ENCODE measurements around the gene APOBEC3C.
"Not testable (repeated sequence)": the region's sequence is repeated elsewhere in the genome, so short reads cannot be mapped to it uniquely, and the experiment has no call there.

Gene APOBEC3C

GRCh38 chr22:39066442-39067276 lies 52.6 kb downstream of the APOBEC3C start:
- DNase-seq: not testable (repeated sequence)

GRCh38 chr22:39068033-39068785 lies 54.2 kb downstream of the APOBEC3C start:
- no peak for DNase-seq

Measured in activated naive CD4-positive, alpha-beta T cell treated with Interleukin-2 at 50 U/mL for 16 hours (primary cell).